HepG2 (cell line): Measurements from ENCODE around the gene OSBPL2. TPM values are rescaled to one million over a fixed set of nuclear protein-coding genes. Genes with fewer than 3 reads are reported as not detected.

Source experiments
- ATAC-seq: fragments of 200-7000 bp; cut with Tn5 transposase; 3 replicates; pipeline ENCODE4 v1.9.1; 2020; ENCODE audit warnings: mild to moderate bottlenecking, moderate library complexity
- BruUV-seq: library from RNA; stranded (reverse); fragments of 400-500 nt; replicated peaks from 2 replicates; lab custom pipeline; 2021; lab: Mats Ljungman, UMichigan
- CTCF ChIA-PET: fragments of 300-600 bp; formaldehyde crosslinking; extraction: SDS; loops from one replicate; lab custom pipeline; 2021; ENCODE audit warnings: low total read pairs, inconsistent platforms, low intra/inter-chr PET ratio; lab: Yijun Ruan, JAX
- POLR2A ChIA-PET: fragments of 350-600 bp; sonication (Branson Sonifier 250); formaldehyde crosslinking; loops from one replicate; lab custom pipeline; 2020; ENCODE audit warnings: antibody characterized with exemption, inconsistent platforms; lab: Yijun Ruan, JAX
- DNase-seq: peaks from one replicate; pipeline ENCODE4 v3.0.0-alpha.2; 2015; ENCODE audit warnings: low spot score
- FAIRE-seq: peaks from 3 replicates; lab custom pipeline; 2011; peaks lifted over from hg19 to GRCh38; lab: Jason Lieb, UNC
- H2AFZ ChIP-seq: one replicate; pipeline ENCODE4 v1.6.1; 2011; ENCODE audit warnings: low read length, inconsistent platforms
- H3K27ac ChIP-seq: fragments of 300-600 bp; 3 replicates; pipeline ENCODE4 v1.8.0; 2011; ENCODE audit warnings: mixed run types, mild to moderate bottlenecking, mixed read lengths, low read length, inconsistent platforms; ENCODE audit not compliant: insufficient read depth; ENCODE audit errors: extremely low read length
- H3K27me3 ChIP-seq, 2 experiments: fragments of 200-600 bp in 1 of 2; 2 replicates in 1 of 2; 3 replicates in 1 of 2; pipeline versions ENCODE4 v1.6.0 to v1.8.0; 2011; ENCODE audit warnings: low read length in 2 of 2, mild to moderate bottlenecking in 2 of 2, moderate library complexity in 2 of 2, inconsistent platforms in 1 of 2; ENCODE audit not compliant: insufficient read depth in 2 of 2, control insufficient read depth in 1 of 2
- H3K36me3 ChIP-seq, 2 experiments: fragments of 200-600 bp in 1 of 2; replicated peaks in 1 of 2; 2 replicates in 1 of 2; 3 replicates in 1 of 2; pipeline versions ENCODE4 v1.5.1 to v1.8.0; 2011; ENCODE audit warnings: low read length in 2 of 2, inconsistent platforms in 1 of 2; ENCODE audit not compliant: insufficient read depth in 2 of 2, control insufficient read depth in 1 of 2
- H3K4me1 ChIP-seq: 2 replicates; pipeline ENCODE4 v1.5.1; 2012; ENCODE audit warnings: low read length, inconsistent platforms; ENCODE audit not compliant: insufficient read depth
- H3K4me2 ChIP-seq: 2 replicates; pipeline ENCODE4 v1.6.0; 2011; ENCODE audit warnings: low read depth, low read length, inconsistent platforms
- H3K4me3 ChIP-seq, 3 experiments: fragments of 200-600 bp in 1 of 3; sonication (generic), shearing (Covaris generic) in 1 of 3; replicated peaks in 1 of 3; 2 replicates each; pipeline ENCODE4 v1.5.1; 2011 to 2016; ENCODE audit warnings: low read length in 3 of 3, inconsistent platforms in 2 of 3, low read depth in 2 of 3, mild to moderate bottlenecking in 2 of 3, control low read depth in 1 of 3, mixed read lengths in 1 of 3; ENCODE audit not compliant: insufficient read depth in 1 of 3
- H3K79me2 ChIP-seq: one replicate; pipeline ENCODE4 v1.6.1; 2011; ENCODE audit warnings: low read length, inconsistent platforms; ENCODE audit not compliant: insufficient read depth
- H3K9ac ChIP-seq: 2 replicates; pipeline ENCODE4 v1.6.0; 2011; ENCODE audit warnings: mild to moderate bottlenecking, low read depth, low read length, inconsistent platforms; ENCODE audit not compliant: insufficient read depth
- H3K9me3 ChIP-seq: 2 replicates; pipeline ENCODE4 v1.5.1; 2012; ENCODE audit warnings: mild to moderate bottlenecking, low read length
- H4K20me1 ChIP-seq: 2 replicates; pipeline ENCODE4 v1.6.0; 2011; ENCODE audit warnings: inconsistent platforms, mild to moderate bottlenecking, low read length, moderate library complexity; ENCODE audit not compliant: insufficient read depth
- AGO1 ChIP-seq: fragments of 200-400 bp; formaldehyde crosslinking; IDR thresholded peaks from 2 replicates; pipeline ENCODE4 v1.6.1; 2017; ENCODE audit warnings: mild to moderate bottlenecking, low read depth, low read length, moderate library complexity; ENCODE audit not compliant: poor library complexity, severe bottlenecking
- CENPBD1 ChIP-seq: sonication (generic); formaldehyde crosslinking; IDR thresholded peaks from 2 replicates; pipeline ENCODE4 v1.8.0; 2022; ENCODE audit warnings: missing genetic modification reagents, low read depth, mild to moderate bottlenecking, borderline replicate concordance
- GLI4 ChIP-seq: sonication (generic); formaldehyde crosslinking; IDR thresholded peaks from 2 replicates; pipeline ENCODE4 v1.5.1; 2020; ENCODE audit warnings: missing genetic modification reagents, mild to moderate bottlenecking, moderate library complexity, borderline replicate concordance
- KMT2B ChIP-seq: IDR thresholded peaks from 2 replicates; pipeline ENCODE4 v1.6.1; 2016; ENCODE audit warnings: missing genetic modification reagents, missing compliant biosample characterization
- MLX ChIP-seq: IDR thresholded peaks from 2 replicates; pipeline ENCODE4 v1.6.1; 2016
- NCOA2 ChIP-seq: sonication (generic); formaldehyde crosslinking; IDR thresholded peaks from 2 replicates; pipeline ENCODE4 v1.8.0; 2022; ENCODE audit warnings: inconsistent platforms
- TBL1XR1 ChIP-seq: fragments of 150-350 bp; IDR thresholded peaks from 2 replicates; pipeline ENCODE4 v1.6.1; 2014; ENCODE audit warnings: borderline replicate concordance, low read length; ENCODE audit not compliant: partially characterized antibody
- TCF7L2 ChIP-seq: IDR thresholded peaks from 2 replicates; pipeline ENCODE4 v1.6.1; 2011; ENCODE audit warnings: mild to moderate bottlenecking, low read depth, low read length, moderate library complexity
- THAP11 ChIP-seq: IDR thresholded peaks from 2 replicates; pipeline ENCODE4 v1.6.1; 2016; ENCODE audit warnings: missing biosample characterization, missing genetic modification reagents
- TP53 ChIP-seq: sonication (generic); formaldehyde crosslinking; conservative IDR thresholded peaks from 2 replicates; pipeline ENCODE4 v1.4.0; 2020; ENCODE audit warnings: missing genetic modification reagents
- ZBTB34 ChIP-seq: sonication (generic); formaldehyde crosslinking; IDR thresholded peaks from 2 replicates; pipeline ENCODE4 v1.8.0; 2022; ENCODE audit warnings: mild to moderate bottlenecking, missing genetic modification reagents
- ZFP1 ChIP-seq: IDR thresholded peaks from 2 replicates; pipeline ENCODE4 v1.6.1; 2016
- ZNF232 ChIP-seq: sonication (generic); formaldehyde crosslinking; IDR thresholded peaks from 2 replicates; pipeline ENCODE4 v1.4.0; 2020; ENCODE audit warnings: missing genetic modification reagents, borderline replicate concordance
- ZNF652 ChIP-seq: IDR thresholded peaks from 2 replicates; pipeline ENCODE4 v1.6.1; 2016; ENCODE audit warnings: low read depth, borderline replicate concordance
- ZNF839 ChIP-seq: sonication (generic); formaldehyde crosslinking; IDR thresholded peaks from 2 replicates; pipeline ENCODE4 v1.4.0; 2020; ENCODE audit warnings: missing genetic modification reagents, mild to moderate bottlenecking, borderline replicate concordance
- WGBS: methylation state at CpG from one replicate; pipeline ENCODE4 v1.1.6; 2017; ENCODE audit warnings: low lambda C conversion rate; 5-methylcytosine and 5-hydroxymethylcytosine counted together
- in situ Hi-C: cut with HindIII; loops from 2 replicates; pipeline ENCODE4 v1.10.0; 2017; ENCODE audit warnings: low pct_unique_long_range_greater_than_20kb; ENCODE audit not compliant: extremely low pct_ligation_motif_present
- intact Hi-C: fragments of 100-400 bp; cut with micrococcal nuclease; formaldehyde crosslinking; loops from one replicate; pipeline ENCODE4 v1.10.0; 2022; ENCODE audit not compliant: unreplicated experiment
- polyA plus RNA-seq, 8 experiments: library from polyadenylated mRNA; depleted of rRNA in 3 of 8; stranded (reverse) in 7 of 8; unstranded in 1 of 8; fragments of >200 nt; fragmentation: Illumina TruSeq in 4 of 8; extraction: Trizol in 4 of 8; gene quantifications; 2 replicates each; pipeline versions ENCODE4 v1.2.1 to v1.2.3, GENCODE V29; 2011 to 2016; ENCODE audit warnings: low read depth in 4 of 8, missing spikeins in 1 of 8, mixed read lengths in 1 of 8; ENCODE audit not compliant: insufficient read depth in 1 of 8
- total RNA-seq, 5 experiments: library from RNA; depleted of rRNA; stranded (reverse); fragments of >200 nt; fragmentation: Illumina TruSeq; extraction: Trizol; gene quantifications; 2 replicates each; pipeline ENCODE4 v1.2.3, GENCODE V29; 2016; ENCODE audit warnings: low read depth in 1 of 5

The OSBPL2 gene
- total and polyA plus RNA-seq, 2 of the 13 experiments (the other 11 are each of a cell fraction or from before 2014, with no cell fraction given), result 18.5 to 37.4 TPM

GRCh38 chr20:62267543-62267942 lies 29.2 kb downstream of the OSBPL2 start:
- Histone ChIP-seq H2AFZ (no peak overlapping the region), H3K27ac (no peak overlapping the region), H3K79me2 (no peaks in the 10 kb centered on the region), H4K20me1 (peaks cover 14% of the 10 kb centered on the region; the same call in 1 of the 2 replicates), H3K4me2 (no peak overlapping the region), H3K9ac (no peak overlapping the region), H3K9me3 (no peaks in the 10 kb centered on the region), H3K4me3 (no peak overlapping the region), H3K27me3 (no peaks in the 10 kb centered on the region), H3K36me3 (peaks cover 47 to 65% of the 10 kb centered on the region in 2 experiments), H3K4me1 (0 out of 2 replicates have a peak, but pooled peaks cover 7% of the 10 kb centered on the region)
- ATAC-seq (no peak), FAIRE-seq (no peak), DNase-seq (no peak)
- TF ChIP-seq ZFP1 (CRISPR knock-in tag), result no peak
- TF ChIP-seq AGO1, result no peak
- no peak for TF ChIP-seq CENPBD1
- no peak for TF ChIP-seq TCF7L2
- TF ChIP-seq NCOA2, result no peak
- TF ChIP-seq TP53, result no peak
- TF ChIP-seq THAP11, result no peak
- TF ChIP-seq ZNF652 (CRISPR knock-in tag), result no peak
- no peak for TF ChIP-seq ZNF232
- TF ChIP-seq MLX (CRISPR knock-in tag), result no peak
- no peak for TF ChIP-seq ZNF839 (CRISPR knock-in tag)
- no peak for TF ChIP-seq GLI4 (CRISPR knock-in tag)
- TF ChIP-seq TBL1XR1, result no peak
- no peak for TF ChIP-seq KMT2B (CRISPR knock-in tag)
- TF ChIP-seq ZBTB34, result no peak
- POLR2A ChIA-PET, result no interaction called here
- no TSS peak for BruUV-seq
- CTCF ChIA-PET, result no interaction called here
- 93% methylated on average over 10 of the region's 10 CpGs for WGBS
- in situ Hi-C loops, result no loop called here
- intact Hi-C loops, result no loop called here
